Right kidney (tissue), 1 donor: ENCODE measurements around the gene PAX2.

ENCODE experiments used
- DNase-seq: peaks from one replicate; pipeline ENCODE4 v3.0.0-alpha.2; 2016

PAX2 gene

DNA sequence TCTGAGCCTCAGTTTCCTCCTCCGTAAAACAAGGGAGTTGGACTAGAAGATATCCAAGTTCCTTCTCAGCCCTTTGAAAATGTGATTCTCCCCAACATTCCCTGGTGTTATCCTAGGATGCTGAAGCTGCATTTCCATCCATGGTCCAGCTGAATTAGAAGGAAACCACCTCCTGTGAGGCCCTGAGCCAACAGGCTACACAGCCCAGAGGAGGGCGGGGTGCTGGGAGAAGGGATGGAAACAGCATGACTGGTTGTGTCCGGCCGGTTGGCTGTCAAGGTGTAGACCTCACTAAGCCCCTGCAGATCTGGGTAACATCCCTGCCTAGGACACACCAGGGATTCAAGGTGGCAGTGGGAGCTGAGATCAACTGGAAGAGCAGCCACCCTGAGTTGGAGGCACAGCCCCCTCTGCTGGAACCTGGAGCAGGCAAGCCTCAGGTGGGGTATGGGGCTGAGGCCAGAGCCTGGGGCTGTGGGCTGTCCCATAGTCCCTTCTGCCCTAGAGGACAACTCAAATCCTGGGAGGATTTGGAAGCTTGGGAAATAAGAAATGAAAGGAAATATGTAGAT is 72.0 kb downstream of the PAX2 start:
- no peak for DNase-seq

DNA sequence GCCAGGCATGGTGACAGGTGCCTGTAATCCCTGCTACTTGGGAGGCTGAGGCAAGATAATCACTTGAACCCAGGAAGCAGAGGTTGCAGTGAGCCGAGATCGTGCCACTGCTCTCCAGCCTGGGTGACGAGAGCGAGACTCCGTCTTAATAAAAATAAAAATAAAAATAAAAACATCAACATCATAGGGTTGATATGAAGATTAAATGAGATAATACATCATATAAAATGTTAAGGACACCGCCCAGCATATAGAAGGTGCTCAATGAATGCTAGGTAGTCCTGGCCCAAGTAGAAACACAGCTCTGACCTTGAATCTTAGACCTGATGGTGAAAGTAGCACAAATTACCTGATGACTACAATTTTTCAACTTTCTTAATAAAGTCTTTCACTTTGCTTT is 74.0 kb downstream of the PAX2 start:
- DNase-seq, result no peak

DNA sequence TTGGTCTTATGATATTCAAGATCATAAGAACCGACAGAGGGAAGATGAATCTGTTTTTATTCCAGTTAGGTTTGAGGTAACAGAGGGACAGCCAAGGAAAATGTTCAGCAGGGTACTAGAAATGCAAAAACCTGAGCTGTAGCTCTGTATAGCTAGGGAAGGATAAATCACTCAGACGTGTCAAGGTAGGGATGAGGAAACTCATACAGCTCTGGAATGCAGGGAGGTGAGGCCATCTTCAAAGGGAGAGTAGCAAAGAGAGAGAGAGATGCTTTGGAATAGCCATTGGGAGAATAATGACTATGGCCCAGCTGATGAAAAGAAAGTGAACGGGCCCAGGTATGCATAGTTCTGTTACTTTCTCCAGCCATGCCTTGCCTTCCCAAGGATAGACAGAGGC is 77.8 kb downstream of the PAX2 start:
- no peak for DNase-seq

DNA sequence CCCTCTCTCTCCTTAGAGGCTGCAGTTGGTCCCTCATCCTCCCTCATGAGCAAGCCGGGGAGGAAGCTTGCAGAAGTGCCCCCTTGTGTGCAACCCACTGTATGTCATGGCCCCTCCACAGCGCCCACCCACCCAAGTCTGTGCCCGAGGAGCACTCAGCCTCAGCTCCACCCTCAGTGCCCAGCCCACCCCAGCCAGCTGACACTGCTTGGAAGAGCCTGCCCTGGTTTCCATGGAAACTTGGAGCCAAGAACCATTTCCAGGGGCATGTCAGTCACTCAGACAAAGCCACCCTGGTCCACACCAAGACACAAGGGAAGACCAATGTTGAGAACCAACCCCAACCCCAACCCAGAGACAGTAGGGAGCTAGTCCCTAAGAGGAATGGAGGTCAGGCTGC is 79.5 kb downstream of the PAX2 start:
- no peak for DNase-seq

DNA sequence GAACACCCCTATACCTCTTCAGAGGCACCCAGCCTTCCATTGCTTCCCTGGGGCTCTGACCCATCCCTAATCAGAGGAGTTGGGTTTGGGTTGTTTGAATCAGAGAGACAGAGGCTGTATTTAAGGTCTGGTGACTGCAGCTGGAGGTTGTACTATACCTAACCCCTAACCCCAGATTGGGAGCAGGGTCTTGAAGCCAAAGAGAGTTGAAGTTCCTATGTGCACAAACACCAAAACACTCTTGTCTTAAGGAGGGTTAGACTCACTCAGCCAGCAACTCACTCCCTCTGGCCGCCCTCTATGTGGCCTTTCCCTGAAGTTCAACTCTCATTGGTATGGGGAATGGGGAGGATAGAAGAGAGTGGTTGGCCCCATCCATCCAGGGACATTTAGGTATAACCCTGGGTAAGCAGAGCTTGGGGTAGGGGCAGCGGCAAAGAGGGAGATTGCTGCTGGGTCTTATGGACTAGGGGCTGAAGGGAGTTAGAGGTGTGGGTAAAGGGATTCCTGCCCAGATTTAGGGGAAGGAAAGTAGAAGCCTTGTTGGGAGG is 80.0 kb downstream of the PAX2 start:
- DNase-seq, result no peak

DNA sequence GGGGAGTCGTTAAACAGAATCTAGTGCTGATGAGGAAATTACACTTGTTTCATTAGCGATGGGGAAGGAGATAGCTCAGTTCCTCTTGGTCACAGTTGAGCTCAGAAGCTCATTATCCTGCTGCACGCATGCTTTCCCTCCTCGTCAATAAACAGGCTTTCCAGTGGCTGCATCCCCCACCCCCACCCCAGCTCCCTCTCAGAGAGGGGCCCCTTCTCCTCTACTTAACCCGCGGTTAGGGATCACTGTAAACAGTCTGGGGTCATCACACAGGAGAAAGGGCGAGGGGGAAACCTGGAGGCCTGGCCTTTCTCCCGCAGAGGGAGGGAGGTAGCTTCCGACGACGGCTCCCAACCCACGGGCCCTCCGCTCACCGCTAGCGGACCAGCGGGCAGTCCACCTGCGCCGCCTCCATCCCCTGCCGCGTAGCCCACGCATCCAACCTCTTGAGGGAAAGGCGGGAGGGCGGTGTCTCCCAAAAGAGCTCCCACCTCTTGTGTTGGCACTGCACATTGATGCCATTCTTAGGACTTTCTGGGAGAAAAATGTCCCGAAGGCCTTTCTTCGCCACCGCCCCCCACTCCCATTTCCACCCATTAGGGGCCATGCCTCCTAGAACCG is 80.8 kb downstream of the PAX2 start:
- DNase-seq, result peak; percentile 79

DNA sequence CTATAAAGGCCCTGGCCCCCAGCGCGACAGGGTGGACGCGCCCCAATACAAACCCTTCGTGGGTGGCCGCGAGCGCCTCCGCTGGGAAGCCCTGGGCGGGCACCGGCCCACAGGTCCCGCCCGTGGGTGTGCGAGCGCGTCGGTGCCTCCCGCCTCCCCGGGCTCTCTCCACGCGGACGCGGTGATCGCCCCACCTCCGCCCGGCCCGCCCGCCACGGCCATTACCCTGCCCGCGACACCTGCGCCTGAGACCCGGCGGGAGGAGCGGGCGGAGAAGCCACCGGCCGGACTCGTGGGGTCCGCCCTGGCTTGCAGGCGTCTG is 81.2 kb downstream of the PAX2 start:
- no peak for DNase-seq

DNA sequence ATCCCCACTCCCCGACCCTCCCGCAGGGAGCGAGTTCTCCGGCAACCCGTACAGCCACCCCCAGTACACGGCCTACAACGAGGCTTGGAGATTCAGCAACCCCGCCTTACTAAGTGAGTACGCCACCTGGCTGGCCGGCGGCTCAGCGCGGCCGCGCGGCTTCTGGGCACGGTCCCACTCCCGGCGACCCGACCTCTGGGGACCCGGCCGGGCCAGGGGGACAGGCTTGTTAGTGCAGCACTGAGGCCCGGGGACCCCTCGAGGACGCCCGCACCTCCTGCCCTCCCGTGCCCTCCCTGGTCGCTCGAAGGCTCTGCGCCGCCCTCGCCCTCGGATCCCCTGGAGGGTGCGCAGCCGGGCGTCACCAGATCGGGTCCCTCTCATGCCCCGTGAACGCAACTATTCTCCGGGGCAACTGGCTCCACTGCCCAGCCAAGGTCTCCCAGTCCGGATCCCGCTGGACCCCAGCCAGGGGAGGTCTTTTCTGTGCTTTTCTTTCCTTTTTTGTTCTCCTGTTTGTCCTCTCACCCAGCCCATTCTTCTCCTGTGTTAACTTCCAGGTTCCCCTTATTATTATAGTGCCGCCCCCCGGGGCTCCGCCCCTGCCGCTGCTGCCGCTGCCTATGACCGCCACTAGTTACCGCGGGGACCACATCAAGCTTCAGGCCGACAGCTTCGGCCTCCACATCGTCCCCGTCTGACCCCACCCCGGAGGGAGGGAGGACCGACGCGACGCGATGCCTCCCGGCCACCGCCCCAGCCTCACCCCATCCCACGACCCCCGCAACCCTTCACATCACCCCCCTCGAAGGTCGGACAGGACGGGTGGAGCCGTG is 81.8 kb downstream of the PAX2 start:
- DNase-seq, result peak; percentile 79

DNA sequence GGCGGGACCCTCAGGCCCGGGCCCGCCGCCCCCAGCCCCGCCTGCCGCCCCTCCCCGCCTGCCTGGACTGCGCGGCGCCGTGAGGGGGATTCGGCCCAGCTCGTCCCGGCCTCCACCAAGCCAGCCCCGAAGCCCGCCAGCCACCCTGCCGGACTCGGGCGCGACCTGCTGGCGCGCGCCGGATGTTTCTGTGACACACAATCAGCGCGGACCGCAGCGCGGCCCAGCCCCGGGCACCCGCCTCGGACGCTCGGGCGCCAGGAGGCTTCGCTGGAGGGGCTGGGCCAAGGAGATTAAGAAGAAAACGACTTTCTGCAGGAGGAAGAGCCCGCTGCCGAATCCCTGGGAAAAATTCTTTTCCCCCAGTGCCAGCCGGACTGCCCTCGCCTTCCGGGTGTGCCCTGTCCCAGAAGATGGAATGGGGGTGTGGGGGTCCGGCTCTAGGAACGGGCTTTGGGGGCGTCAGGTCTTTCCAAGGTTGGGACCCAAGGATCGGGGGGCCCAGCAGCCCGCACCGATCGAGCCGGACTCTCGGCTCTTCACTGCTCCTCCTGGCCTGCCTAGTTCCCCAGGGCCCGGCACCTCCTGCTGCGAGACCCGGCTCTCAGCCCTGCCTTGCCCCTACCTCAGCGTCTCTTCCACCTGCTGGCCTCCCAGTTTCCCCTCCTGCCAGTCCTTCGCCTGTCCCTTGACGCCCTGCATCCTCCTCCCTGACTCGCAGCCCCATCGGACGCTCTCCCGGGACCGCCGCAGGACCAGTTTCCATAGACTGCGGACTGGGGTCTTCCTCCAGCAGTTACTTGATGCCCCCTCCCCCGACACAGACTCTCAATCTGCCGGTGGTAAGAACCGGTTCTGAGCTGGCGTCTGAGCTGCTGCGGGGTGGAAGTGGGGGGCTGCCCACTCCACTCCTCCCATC is 82.7 kb downstream of the PAX2 start:
- DNase-seq, result peak; percentile 68

DNA sequence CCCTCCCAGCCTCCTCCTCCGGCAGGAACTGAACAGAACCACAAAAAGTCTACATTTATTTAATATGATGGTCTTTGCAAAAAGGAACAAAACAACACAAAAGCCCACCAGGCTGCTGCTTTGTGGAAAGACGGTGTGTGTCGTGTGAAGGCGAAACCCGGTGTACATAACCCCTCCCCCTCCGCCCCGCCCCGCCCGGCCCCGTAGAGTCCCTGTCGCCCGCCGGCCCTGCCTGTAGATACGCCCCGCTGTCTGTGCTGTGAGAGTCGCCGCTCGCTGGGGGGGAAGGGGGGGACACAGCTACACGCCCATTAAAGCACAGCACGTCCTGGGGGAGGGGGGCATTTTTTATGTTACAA is 83.3 kb downstream of the PAX2 start:
- DNase-seq, result no peak

DNA sequence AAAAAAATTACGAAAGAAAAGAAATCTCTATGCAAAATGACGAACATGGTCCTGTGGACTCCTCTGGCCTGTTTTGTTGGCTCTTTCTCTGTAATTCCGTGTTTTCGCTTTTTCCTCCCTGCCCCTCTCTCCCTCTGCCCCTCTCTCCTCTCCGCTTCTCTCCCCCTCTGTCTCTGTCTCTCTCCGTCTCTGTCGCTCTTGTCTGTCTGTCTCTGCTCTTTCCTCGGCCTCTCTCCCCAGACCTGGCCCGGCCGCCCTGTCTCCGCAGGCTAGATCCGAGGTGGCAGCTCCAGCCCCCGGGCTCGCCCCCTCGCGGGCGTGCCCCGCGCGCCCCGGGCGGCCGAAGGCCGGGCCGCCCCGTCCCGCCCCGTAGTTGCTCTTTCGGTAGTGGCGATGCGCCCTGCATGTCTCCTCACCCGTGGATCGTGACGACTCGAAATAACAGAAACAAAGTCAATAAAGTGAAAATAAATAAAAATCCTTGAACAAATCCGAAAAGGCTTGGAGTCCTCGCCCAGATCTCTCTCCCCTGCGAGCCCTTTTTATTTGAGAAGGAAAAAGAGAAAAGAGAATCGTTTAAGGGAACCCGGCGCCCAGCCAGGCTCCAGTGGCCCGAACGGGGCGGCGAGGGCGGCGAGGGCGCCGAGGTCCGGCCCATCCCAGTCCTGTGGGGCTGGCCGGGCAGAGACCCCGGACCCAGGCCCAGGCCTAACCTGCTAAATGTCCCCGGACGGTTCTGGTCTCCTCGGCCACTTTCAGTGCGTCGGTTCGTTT is 83.9 kb downstream of the PAX2 start:
- DNase-seq, result peak; percentile 65

DNA sequence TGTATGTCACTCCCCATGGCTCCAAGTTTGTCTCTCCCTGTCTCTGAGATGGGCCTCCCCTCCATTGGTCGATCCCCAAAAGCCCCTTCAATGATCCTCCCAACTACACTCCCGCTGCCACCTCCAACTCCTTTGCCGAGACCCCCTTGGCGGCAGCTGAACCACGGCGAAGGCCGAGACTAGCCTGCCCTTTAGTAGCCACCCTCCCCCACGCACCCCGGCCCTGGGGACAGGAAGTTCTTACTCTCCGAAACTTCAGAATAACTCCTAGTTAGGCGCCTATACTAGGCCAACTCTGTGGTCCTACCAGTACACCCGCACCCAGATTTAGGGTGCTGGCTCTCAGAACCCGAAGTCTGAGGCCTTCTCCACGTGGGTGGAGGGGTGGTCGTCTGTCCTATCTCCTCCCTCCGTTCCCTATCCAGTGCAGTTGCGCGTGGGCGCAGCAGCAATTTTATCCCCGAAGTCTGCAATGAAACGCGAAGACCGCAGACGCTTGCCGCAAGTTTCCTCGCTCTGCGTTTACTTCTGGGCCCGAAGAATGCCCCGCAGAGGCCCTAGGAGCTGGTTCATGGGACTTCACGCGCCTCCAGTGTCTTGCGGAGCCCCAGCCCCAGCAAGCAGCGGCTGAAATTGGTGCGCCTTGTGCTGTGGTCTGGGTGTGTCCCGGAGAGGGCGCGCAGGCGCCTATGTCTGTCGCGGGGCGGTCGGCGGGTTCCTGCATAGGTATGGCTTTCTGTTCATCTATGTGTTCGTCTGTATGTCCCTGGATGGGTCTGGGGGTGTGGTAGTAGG is 84.7 kb downstream of the PAX2 start:
- DNase-seq, result peak; percentile 69

DNA sequence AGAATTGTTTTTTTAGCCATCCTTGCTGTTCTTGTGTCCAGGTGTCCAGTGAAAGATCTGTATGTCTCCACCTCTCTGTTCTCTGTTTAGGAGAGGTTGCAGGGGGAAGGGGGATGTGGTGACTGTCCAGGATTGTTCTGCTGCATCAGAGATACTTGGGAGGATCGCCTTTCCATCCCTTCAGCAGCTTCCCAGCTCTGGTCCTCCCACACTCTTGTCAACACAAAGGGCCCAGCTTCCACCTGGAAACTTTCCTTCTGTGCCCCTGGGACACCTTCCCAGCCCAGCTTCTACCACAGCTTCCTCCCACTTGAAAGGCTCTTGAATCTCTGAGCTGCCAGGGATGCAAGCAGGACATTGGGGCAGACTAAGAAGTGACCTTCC is 85.3 kb downstream of the PAX2 start:
- no peak for DNase-seq

DNA sequence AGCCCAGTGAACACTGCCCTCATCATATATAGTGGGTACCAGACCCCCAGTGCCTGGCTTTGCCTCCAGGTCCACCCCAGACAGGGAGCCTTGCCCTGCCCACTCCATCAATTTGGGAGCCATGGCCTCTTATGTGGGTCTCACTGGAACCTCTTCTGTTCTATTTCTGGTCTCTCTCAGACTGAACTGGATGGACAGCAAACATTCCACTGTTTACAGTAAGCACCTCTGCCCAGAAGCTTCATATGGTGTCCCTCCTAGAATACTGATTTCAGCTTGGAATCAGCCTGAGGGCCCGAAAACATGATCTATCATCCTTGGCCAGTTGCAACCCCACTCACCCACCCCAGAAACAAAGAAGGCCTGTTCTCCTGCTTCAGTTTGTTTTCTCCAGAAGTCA is 86.4 kb downstream of the PAX2 start:
- DNase-seq, result no peak

DNA sequence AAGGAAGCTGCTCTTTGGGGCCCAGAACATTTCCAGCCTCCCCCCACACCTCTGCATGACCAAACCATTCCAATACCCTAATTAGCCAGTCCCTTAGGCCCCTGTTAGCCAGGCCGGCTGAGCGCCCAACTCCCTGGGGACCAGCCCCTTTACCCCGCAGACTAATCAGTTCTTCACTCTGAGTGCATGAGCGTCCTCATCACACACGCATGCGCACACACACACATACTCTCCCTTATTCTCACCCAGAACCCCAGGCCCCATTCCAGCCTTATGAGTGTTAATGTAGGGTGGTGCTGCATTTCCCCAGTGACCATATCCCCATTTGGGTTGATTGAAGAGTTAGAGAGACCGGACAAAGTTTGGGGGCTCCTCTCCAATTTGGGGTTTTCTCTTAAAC is 90.4 kb downstream of the PAX2 start:
- no peak for DNase-seq

DNA sequence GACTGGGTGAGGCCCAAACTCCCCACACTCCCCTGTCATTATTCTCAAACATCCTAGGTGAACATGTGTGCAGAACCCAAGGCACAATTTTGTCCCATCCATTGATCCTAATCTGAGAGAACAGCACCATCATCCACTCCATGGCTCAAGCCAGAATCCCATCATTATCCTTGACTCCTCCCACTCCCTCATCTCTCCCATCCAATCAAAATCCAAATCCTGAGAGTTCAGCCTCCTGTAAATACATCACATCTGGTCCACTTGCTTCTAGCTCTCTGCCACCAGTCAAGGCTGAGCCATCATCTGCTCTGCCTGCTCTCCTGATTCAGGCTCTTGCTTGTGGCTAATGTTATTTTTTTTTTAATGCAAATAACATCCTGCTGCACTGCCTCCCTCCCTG is 91.5 kb downstream of the PAX2 start:
- DNase-seq, result no peak

DNA sequence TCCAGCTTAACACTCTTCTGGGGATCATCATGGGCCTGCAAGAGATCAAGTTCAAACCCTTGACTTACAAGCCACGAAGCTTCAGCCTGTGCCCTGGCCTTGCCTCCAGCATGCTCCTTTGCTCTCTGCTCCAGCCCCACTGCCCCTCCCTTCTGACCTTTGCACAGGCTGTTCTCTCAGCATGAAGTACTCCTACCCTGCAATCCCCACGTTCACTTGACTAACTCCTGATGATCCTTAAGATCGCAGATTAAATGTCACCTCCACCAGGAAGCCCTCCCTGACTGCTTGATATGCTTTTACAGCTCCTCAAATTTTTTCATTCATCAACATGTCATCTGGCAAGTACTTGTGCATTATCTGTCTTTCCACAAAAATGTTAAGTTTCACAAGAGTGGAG is 91.9 kb downstream of the PAX2 start:
- no peak for DNase-seq

DNA sequence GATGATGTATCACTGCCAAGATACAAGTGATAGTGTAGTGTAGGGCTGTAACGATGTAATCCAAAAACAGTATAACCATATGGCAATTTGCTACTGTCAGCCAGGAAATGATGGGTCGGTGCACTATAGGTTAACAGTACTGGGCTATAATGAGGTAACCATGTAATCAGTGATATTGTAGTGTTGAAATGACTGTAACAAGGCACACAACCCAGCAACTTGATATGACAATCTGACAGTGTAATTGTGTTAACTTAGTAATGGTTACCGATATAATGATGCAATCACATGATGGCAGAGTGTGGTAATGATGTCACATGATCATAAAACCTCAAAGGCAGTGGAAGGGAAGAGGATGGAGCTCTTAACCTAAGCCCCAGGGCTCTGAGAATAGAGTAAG is 93.6 kb downstream of the PAX2 start:
- DNase-seq, result no peak

DNA sequence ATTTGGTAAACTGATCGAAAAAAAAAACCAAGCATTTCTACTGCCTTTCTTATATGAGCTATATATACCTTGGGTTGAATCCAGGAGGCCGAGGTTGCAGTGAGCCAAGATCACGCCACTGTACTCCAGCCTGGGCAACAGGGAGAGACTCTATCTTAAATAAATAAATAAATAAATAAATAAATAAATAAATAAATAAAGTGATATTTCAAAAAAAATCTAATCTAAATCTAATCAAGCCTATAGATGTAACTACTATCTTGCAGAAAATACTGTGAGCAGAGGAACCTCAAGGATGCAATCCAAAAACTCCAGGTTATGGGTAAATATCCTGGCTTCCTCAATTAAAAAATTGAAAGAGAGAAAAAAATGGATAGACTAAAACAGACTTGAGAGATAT is 96.1 kb downstream of the PAX2 start:
- no peak for DNase-seq

DNA sequence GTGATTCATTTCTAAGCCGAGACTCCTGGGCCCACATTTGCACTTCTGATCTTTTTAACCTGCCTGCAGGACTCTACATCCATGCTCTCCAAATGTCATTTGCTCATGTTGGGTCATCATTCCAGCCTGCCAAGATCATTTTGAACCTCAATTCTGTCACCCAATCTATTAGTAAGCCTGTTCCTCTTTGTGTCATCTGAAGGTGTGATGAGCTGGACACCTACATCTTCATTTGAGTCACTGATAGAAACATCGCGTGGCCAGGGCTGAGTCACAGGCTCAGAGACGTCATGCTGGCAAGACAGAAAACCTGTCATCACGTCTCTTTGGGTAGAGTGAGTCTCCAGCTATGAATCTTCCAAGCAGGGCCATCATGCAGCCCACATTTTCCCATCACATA is 102.1 kb downstream of the PAX2 start:
- no peak for DNase-seq

DNA sequence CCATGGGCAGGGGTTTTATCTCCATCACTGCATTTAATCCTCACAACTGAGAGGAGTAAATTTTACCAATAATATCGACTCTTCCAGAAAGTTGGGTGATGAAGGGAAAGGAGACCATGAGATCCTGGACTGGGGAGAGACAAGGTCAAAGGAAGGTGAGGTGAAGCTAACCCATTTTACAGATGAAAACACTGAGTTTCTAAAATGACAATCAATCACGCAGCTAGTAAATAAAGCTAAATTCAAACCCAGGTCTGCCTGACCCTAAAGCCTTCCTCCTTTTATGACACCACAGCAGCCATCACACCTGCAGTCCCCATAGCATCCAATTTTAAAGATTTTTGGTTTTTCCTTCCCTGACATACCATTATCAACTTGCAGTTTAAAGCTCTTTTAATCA is 103.4 kb downstream of the PAX2 start:
- DNase-seq, result no peak
